Coronary artery (tissue), 2 donors: ENCODE measurements around the gene HOXA11.

Experiments used
- DNase-seq: peaks from one replicate; pipeline ENCODE4 v3.0.0-alpha.2; 2017; ENCODE audit warnings: low spot score
- H3K27ac ChIP-seq, 2 donors: fragments of 200-600 bp; sonication (generic); one replicate each; pipeline ENCODE4 v1.5.1; 2016 to 2019
- H3K4me3 ChIP-seq: fragments of 200-600 bp; sonication (generic); 2 replicates; pipeline ENCODE4 v1.5.1; 2016; ENCODE audit warnings: mild to moderate bottlenecking, moderate library complexity
- TF ChIP-seq, protein P1 (sequence below): fragments of 200-600 bp; sonication (generic); IDR thresholded peaks from one replicate; pipeline ENCODE4 v1.5.1; 2019; ENCODE audit warnings: antibody characterized with exemption

HOXA11 gene

DNA sequence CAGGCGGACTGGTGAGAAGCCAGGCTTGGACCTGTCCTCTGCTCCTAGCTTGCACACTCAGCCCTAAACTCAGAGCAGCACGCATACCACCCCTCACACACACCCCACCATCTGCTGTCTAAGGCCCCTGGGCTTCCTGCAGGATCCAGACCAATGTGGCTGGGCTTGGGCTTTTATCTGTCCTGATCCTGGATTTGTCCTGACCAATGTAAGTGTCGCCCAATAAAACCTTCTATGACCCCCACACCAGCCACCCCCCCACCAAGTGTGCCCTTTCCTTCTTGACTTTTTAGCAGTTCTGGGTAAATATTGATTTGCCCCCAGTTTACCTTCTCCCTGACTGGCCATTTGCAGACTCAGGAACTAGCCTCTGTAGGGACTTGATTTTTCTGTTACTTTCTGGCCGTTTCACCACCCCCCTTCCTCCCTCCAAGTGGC, 16.6 kb upstream of the HOXA11 start:
- no peak overlapping the region for H3K27ac ChIP-seq
- DNase-seq = no peak
- H3K4me3 ChIP-seq = peak overlapping the region; percentile 65
- TF ChIP-seq, protein P1, sequence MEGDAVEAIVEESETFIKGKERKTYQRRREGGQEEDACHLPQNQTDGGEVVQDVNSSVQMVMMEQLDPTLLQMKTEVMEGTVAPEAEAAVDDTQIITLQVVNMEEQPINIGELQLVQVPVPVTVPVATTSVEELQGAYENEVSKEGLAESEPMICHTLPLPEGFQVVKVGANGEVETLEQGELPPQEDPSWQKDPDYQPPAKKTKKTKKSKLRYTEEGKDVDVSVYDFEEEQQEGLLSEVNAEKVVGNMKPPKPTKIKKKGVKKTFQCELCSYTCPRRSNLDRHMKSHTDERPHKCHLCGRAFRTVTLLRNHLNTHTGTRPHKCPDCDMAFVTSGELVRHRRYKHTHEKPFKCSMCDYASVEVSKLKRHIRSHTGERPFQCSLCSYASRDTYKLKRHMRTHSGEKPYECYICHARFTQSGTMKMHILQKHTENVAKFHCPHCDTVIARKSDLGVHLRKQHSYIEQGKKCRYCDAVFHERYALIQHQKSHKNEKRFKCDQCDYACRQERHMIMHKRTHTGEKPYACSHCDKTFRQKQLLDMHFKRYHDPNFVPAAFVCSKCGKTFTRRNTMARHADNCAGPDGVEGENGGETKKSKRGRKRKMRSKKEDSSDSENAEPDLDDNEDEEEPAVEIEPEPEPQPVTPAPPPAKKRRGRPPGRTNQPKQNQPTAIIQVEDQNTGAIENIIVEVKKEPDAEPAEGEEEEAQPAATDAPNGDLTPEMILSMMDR = no peak

DNA sequence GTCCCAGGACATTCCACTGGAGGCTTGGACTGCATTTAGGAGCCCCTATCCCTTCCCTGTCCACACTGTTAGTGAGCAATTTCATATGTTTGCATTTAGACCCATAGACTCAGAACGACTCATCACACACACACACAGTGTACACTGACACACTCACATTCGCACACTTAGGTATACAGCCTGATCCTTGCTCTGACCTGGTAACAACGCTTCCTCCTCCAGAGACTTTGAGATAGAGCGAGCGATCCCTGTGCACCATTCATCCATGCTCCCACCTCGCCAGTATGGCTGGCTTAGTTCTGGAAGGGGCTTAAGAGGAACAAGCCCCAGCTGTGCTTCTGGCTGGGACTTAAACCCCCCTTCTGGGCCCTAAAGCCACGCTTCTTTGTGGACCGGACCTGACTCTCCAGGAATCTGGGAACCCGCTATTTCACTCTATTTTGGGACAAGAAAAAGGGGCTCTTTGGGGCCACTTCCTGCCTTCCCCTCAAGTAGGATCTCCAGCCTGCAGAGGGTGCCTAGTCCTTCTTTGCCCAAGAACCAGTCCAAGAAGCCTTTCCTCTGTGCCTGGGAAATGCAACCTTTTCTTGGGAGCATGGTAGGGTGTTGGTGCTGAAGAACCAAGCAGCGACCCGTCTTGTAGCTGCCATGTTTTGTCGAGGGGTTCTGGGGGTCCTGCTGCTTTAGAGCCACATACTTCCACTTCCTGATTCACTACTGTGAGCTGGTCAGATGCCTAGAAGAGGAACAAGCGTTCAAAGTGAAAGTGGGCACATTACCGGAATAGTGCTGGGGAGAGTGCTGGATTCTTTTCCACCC, 15.9 kb upstream of the HOXA11 start:
- TF ChIP-seq, protein P1 = no peak
- Histone ChIP-seq H3K4me3 (peak overlapping the region; percentile 65), H3K27ac (no peak overlapping the region)
- DNase-seq = no peak

DNA sequence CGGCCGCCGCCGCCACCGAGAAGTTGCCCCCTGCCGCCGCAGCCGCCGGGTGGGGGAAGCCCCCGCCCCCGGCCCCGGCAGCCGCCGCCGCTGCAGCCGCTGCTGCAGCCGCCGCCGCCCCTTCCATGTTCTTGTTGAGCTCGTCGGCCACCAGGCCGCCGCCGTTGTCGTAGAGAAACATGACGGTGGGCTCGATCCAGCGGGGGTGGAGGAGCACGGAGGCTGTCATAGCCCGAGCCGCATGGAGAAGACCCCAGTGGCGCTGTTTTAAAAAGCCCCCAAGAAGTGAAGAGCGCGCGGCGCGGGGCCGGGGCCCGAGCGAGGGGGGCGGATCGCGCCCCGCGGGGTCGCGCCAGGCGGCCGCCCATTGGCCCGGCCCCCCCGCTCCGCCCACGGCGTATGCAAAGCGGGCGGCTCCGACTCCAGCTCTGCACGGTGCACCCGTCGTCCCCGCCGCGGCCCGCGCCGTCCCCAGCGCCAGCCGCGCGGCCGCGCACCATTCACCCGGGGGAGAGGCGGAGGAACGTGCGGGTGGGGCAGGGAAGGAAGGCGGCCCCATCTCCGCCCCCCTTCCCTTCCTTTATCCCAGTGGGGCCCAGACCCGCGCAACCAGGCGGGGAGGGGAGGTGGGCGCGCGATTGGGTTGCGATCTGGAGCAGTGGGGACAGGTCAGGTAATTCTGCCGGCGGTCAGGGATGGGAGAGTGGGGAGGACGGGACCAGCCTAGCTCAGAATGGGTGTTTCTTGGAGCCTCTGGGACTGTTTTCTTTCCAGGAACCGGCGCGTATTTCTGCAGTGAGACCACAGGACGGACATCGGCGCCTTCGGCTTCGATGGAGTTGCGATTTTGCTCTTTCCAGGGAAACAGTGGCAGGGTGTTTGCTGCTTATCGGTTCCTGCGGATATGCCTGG, 15.1 kb upstream of the HOXA11 start, which contains the start of gene HOXA13:
Gene HOXA13 (minus strand): TSS at position 243 of the 912 bp plus-strand sequence. CDS start 14 bp downstream, at position 229.
- DNase-seq = peak; percentile 62
- Histone ChIP-seq H3K27ac (no peak within 1 kb of the TSS), H3K4me3 (peak within 1 kb of the TSS; percentile 65)
- TF ChIP-seq, protein P1 = no peak

DNA sequence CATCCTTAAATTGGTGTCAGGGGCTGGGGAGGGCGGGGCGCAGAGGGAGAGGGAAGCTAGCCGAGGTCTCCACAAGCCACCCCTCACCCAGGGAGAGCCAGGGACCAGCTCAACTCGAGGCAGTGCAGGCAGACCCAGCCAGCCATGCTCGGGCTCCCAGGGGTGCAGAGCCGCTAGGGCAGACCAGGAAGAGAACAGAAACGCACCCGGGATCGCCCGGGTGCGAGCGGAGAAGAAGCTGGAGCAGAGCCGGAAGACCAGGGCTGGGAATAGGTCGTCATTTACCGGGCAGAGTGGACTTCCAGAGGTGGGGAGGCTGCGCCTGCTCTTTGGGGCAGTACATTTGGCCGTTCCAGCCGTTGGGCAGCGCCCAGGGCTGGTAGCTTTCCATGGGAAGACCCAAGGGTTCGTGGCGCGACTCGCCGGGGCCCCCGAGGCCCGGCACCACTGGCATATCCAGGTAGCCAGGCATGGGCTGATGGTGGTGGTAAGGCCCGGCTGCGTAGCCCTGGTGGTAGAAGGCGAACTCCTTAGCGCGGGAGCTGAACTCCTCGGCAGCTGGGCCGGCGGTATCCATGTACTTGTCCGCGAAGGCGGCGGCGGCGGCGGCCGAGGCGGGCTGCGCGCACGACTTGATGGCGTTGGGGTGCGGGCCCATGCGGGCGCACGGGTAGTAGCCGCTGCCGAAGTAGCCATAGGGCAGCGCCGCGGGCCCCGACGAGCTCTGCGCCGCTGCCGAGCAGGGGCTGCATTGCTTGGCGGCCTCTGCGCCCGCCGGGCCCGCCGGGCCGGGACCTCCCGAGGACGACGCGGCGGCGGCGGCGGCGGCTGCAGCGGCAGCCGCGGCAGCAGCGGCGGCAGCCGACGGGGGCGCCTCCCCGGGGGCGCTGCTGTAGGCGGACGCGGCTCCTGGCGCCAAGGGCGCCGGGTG, 14.1 kb upstream of the HOXA11 start:
- peak; percentile 66 for DNase-seq
- peak overlapping the region; percentile 65 for H3K4me3 ChIP-seq
- no peak overlapping the region for H3K27ac ChIP-seq
- TF ChIP-seq, protein P1 = no peak

DNA sequence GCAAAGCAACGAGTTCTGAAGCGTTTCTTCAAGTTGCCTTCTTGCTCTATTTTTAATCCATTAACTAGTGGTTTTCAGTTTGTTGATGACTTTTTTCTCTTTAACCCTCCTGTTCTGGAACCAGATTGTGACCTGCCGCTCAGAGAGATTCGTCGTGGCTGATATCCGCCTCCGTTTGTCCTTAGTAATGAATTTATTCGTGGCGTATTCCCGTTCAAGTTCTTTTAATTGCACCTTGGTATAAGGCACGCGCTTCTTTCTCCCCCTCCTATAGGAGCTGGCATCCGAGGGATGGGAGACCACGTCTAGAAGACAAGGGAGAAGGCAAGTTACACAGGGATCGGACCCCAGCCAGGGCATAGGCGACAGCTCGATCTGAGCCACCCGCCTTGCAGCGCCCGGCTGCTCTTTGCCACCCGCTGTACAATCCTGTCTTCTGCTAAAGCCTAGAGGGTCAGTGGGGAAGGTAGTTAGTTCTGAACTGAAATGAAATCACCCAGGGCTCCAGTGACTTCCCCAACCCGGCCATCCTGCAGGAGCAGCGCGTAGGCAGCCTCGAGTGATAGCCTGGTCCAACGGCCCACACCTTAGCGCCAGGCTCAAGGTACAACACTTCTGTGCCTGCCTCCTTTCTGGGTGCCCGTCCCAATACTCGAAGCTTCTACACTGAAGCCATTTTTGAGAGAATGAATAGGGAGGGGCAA, 13.3 kb upstream of the HOXA11 start:
- DNase-seq = peak; percentile 60
- TF ChIP-seq, protein P1 = no peak
- Histone ChIP-seq H3K4me3 (no peak overlapping the region), H3K27ac (no peak overlapping the region)
